ENCODE measurements around the gene SCAF8. TPM values are rescaled to one million over a fixed set of nuclear protein-coding genes. Genes with fewer than 3 reads are reported as not detected.

SCAF8 gene
- polyA plus RNA-seq, 1 donor from 2014 or later: 34.1 TPM

DNA sequence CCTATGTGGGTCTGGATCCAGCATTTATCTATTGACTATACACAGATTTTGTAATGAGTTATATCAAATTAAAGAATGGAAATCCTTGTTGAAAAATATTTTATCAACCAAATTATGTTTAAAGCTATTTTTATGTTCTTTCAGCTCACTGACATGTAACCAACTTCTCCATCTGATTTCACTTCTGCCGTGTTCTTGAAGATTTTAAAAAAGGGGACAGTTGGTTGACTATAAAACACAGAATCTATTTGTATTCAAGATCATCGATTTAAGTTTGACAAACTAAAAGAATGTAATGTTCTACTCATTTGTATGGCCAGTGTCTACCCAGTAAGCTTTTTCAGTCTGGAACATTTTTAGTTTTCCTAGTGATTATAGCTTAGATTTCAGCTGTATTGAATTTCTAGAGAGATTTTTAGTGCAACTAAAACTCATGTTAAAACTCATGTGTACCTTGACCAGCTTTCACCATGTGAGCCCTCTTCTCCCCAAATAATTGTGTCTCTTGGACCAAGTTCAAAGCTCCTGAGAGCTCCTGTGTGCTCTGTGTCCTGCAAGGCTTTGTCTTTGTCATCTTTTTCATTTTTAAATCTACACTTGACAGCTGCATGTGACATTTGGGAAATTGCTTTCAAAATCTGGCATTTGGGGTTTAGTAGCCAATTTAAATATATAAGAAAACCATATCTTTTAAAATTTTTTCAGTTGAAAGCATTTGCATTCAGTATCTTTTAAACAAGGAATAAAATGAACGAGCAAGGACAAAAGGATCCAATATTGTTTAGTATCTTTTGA, 143.5 kb downstream of the SCAF8 start:
- no peak overlapping the region for H2AFZ ChIP-seq (ENCODE audit: low read depth, low read length)
- no peak overlapping the region for H3K4me3 ChIP-seq (ENCODE audit: low read length)
- no peaks in the 10 kb centered on the region for H3K9me3 ChIP-seq (ENCODE audit: low read length)
- H3K4me2 ChIP-seq (ENCODE audit: low read length): no peak overlapping the region
- H3K79me2 ChIP-seq (replicated peaks; ENCODE audit: insufficient read depth, low read length): no peaks in the 10 kb centered on the region
- no peaks in the 10 kb centered on the region for H3K27me3 ChIP-seq (ENCODE audit: insufficient read depth, low read depth, low read length)
- H3K9ac ChIP-seq (ENCODE audit: low read length): no peak overlapping the region
- H3F3A ChIP-seq (ENCODE audit: insufficient read depth, low read length, poor library complexity, severe bottlenecking): no peaks in the 10 kb centered on the region
- H3K36me3 ChIP-seq (ENCODE audit: insufficient read depth, low read length): no peaks in the 10 kb centered on the region
- TF ChIP-seq EP300 (conservative IDR thresholded peaks at IDR 0.05; ENCODE audit: poor library complexity, severe bottlenecking): no peak
- no peak for TF ChIP-seq SMC3 (conservative IDR thresholded peaks at IDR 0.05; ENCODE audit: poor library complexity)
- TF ChIP-seq, protein P1, sequence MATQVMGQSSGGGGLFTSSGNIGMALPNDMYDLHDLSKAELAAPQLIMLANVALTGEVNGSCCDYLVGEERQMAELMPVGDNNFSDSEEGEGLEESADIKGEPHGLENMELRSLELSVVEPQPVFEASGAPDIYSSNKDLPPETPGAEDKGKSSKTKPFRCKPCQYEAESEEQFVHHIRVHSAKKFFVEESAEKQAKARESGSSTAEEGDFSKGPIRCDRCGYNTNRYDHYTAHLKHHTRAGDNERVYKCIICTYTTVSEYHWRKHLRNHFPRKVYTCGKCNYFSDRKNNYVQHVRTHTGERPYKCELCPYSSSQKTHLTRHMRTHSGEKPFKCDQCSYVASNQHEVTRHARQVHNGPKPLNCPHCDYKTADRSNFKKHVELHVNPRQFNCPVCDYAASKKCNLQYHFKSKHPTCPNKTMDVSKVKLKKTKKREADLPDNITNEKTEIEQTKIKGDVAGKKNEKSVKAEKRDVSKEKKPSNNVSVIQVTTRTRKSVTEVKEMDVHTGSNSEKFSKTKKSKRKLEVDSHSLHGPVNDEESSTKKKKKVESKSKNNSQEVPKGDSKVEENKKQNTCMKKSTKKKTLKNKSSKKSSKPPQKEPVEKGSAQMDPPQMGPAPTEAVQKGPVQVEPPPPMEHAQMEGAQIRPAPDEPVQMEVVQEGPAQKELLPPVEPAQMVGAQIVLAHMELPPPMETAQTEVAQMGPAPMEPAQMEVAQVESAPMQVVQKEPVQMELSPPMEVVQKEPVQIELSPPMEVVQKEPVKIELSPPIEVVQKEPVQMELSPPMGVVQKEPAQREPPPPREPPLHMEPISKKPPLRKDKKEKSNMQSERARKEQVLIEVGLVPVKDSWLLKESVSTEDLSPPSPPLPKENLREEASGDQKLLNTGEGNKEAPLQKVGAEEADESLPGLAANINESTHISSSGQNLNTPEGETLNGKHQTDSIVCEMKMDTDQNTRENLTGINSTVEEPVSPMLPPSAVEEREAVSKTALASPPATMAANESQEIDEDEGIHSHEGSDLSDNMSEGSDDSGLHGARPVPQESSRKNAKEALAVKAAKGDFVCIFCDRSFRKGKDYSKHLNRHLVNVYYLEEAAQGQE (IDR thresholded peaks at IDR 0.05; ENCODE audit: borderline replicate concordance): no peak
- no peak for TF ChIP-seq MXI1 (conservative IDR thresholded peaks at IDR 0.05; ENCODE audit: poor library complexity, severe bottlenecking)
- TF ChIP-seq, protein P2, sequence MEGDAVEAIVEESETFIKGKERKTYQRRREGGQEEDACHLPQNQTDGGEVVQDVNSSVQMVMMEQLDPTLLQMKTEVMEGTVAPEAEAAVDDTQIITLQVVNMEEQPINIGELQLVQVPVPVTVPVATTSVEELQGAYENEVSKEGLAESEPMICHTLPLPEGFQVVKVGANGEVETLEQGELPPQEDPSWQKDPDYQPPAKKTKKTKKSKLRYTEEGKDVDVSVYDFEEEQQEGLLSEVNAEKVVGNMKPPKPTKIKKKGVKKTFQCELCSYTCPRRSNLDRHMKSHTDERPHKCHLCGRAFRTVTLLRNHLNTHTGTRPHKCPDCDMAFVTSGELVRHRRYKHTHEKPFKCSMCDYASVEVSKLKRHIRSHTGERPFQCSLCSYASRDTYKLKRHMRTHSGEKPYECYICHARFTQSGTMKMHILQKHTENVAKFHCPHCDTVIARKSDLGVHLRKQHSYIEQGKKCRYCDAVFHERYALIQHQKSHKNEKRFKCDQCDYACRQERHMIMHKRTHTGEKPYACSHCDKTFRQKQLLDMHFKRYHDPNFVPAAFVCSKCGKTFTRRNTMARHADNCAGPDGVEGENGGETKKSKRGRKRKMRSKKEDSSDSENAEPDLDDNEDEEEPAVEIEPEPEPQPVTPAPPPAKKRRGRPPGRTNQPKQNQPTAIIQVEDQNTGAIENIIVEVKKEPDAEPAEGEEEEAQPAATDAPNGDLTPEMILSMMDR (IDR thresholded peaks at IDR 0.05; ENCODE audit: poor library complexity, severe bottlenecking): no peak
- no peak for TF ChIP-seq POLR2AphosphoS5 (IDR thresholded peaks at IDR 0.05)
- no peak for TF ChIP-seq TAF1 (IDR thresholded peaks at IDR 0.05; ENCODE audit: low read depth)
- TF ChIP-seq EZH2 (IDR thresholded peaks at IDR 0.05; ENCODE audit: borderline replicate concordance, insufficient read depth, low read length, poor library complexity, severe bottlenecking): no peak
- no peak for TF ChIP-seq RAD21 (conservative IDR thresholded peaks at IDR 0.05)
- H3K27ac ChIP-seq (ENCODE audit: low read length): no peak overlapping the region
- no peaks in the 10 kb centered on the region for H4K20me1 ChIP-seq (ENCODE audit: insufficient read depth)
- no peaks in the 10 kb centered on the region for H3K9me2 ChIP-seq (ENCODE audit: insufficient read depth, low read length)

DNA sequence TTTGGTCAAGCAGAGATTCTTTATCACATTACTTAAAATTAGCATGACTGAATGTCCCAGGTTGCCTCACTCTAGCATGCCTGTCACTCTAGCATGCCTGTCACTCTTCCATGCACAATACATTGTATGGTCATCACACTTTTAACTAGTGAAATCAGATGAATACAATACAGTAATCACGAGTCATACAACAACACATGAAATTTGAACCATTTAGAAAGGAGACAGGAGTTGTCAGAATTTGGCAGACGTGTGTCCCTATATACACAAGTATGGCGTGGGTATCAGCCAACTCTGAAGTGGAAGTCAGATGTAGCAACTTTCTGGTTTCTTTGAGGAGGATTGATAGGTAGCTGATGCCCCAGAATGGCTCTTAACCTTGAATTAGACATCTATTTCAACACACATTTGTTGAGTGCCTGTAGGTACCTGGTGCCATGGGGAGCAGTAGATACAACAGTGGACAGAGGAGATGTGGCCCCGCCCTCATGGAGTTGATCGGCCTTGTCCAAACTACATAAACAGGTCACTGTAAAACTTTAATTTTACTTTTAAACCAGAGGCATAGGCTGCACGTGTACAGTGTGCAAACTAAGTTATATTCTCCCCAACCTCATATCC, 145.8 kb downstream of the SCAF8 start:
- Histone ChIP-seq H3K36me3 (ENCODE audit: insufficient read depth, low read length) (no peaks in the 10 kb centered on the region), H3K27ac (ENCODE audit: low read length) (no peak overlapping the region), H2AFZ (ENCODE audit: low read depth, low read length) (no peak overlapping the region), H3K79me2 (replicated peaks; ENCODE audit: insufficient read depth, low read length) (no peaks in the 10 kb centered on the region), H3K9me2 (ENCODE audit: insufficient read depth, low read length) (no peaks in the 10 kb centered on the region), H3K4me3 (ENCODE audit: low read length) (no peak overlapping the region), H3K27me3 (ENCODE audit: insufficient read depth, low read depth, low read length) (no peaks in the 10 kb centered on the region), H3K9ac (ENCODE audit: low read length) (no peak overlapping the region), H3F3A (ENCODE audit: insufficient read depth, low read length, poor library complexity, severe bottlenecking) (no peaks in the 10 kb centered on the region), H4K20me1 (ENCODE audit: insufficient read depth) (no peaks in the 10 kb centered on the region), H3K9me3 (ENCODE audit: low read length) (no peaks in the 10 kb centered on the region), H3K4me2 (ENCODE audit: low read length) (no peak overlapping the region)
- TF ChIP-seq, protein P1 (IDR thresholded peaks at IDR 0.05; ENCODE audit: borderline replicate concordance): no peak
- TF ChIP-seq, protein P2 (IDR thresholded peaks at IDR 0.05; ENCODE audit: poor library complexity, severe bottlenecking): no peak
- no peak for TF ChIP-seq POLR2AphosphoS5 (IDR thresholded peaks at IDR 0.05)
- TF ChIP-seq EP300 (conservative IDR thresholded peaks at IDR 0.05; ENCODE audit: poor library complexity, severe bottlenecking): no peak
- no peak for TF ChIP-seq MXI1 (conservative IDR thresholded peaks at IDR 0.05; ENCODE audit: poor library complexity, severe bottlenecking)
- no peak for TF ChIP-seq SMC3 (conservative IDR thresholded peaks at IDR 0.05; ENCODE audit: poor library complexity)
- TF ChIP-seq TAF1 (IDR thresholded peaks at IDR 0.05; ENCODE audit: low read depth): no peak
- no peak for TF ChIP-seq RAD21 (conservative IDR thresholded peaks at IDR 0.05)
- no peak for TF ChIP-seq EZH2 (IDR thresholded peaks at IDR 0.05; ENCODE audit: borderline replicate concordance, insufficient read depth, low read length, poor library complexity, severe bottlenecking)
